Urinary bladder (tissue), 4 donors: ENCODE results near the gene WDFY4. TPM values are rescaled to one million over a fixed set of nuclear protein-coding genes. Genes with fewer than 3 reads are reported as not detected.

Source experiments
- DNase-seq: peaks from one replicate; pipeline ENCODE4 v3.0.0-alpha.2; 2015; ENCODE audit errors: extremely low spot score
- H3K27ac ChIP-seq: one replicate; pipeline ENCODE4 v1.5.1; 2013; ENCODE audit warnings: low read depth, mild to moderate bottlenecking, moderate library complexity
- H3K36me3 ChIP-seq: one replicate; pipeline ENCODE4 v1.6.1; 2013; ENCODE audit warnings: mild to moderate bottlenecking, moderate library complexity; ENCODE audit not compliant: insufficient read depth
- H3K4me1 ChIP-seq: one replicate; pipeline ENCODE4 v1.6.1; 2013; ENCODE audit warnings: mild to moderate bottlenecking, moderate library complexity; ENCODE audit not compliant: insufficient read depth
- H3K4me3 ChIP-seq: one replicate; pipeline ENCODE4 v1.5.1; 2013; ENCODE audit warnings: low read depth, low read length
- WGBS: extraction: QIAGEN DNeasy Blood & Tissue Kit; methylation state at CpG from one replicate; pipeline ENCODE4 v1.1.7; 2013; 5-methylcytosine and 5-hydroxymethylcytosine counted together
- polyA plus RNA-seq: library from polyadenylated mRNA; stranded (reverse); fragments of 200-250 nt; gene quantifications from one replicate; pipeline ENCODE4 v1.2.3, GENCODE V29; 2013
- total RNA-seq: library from RNA; depleted of rRNA; stranded (reverse); fragments of >200 nt; gene quantifications from one replicate; pipeline ENCODE4 v1.2.3, GENCODE V29; 2014
- donor health status: healthy with polysubstance abuse.
- donor health status: healthy.

The WDFY4 gene
- total and polyA plus RNA-seq, 2 donors: 2.0 to 4.9 TPM

DNA sequence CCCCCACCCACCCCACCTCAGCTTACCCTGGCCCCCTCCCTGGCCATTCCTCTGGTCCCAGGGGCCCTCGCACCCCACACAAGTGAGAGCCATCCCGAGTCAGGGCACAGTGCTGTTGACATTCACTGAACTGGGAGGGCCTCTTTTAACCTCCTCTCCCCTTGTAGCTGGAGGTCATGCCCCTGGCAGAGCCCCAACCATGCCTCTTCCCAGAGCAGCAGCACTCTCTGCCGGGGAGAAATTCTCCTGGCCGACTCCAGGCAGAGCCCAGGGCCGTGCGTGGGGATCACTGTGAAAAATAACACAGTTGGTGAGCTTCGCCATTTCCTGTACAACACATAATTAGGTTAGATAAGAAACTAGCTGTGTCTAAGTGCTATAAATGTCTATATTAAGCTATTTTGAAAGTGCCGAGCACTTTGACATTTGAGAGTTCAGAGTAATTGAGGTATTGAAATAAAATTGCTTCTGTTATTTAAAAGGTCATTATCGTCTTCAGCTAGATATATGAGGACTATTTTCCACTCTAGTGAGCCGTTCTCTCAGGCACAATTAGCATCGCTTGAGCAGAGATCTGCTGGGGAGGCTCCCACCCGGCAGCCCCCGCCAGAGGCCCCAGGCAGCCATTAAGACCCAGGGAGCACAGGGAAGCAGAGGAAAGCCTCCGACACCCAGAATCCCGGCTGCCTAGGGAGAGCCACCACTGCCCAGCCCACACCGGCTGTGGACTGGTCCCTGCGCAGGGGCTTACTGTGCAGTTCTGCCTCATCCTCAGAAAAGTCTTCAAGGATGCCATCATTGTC is 317.4 kb downstream of the WDFY4 start:
- DNase-seq: no peak

DNA sequence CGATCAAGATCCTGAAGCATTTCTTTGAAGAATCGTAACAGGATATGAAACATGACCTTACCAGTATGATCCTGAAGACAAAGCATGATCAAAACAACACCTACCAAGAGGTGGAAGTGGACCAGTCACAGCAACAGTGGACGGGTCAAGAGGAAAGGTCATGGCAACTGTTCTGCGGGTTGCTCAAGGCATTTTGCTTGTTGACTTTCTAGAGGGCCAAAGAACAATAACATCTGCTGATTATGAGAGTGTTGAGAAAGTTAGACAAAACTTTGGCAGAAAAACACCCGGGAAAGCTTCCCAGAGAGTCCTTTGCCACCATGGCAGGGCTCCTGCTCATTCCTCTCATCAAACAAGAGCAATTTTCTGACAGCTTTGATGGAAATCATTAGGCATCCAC is 320.6 kb downstream of the WDFY4 start:
- WGBS: 84% methylated on average over 5 of the region's 5 CpGs
- no peaks in the 10 kb centered on the region for H3K36me3 ChIP-seq
- no peak for DNase-seq
- H3K27ac ChIP-seq: no peak overlapping the region
- H3K4me1 ChIP-seq: no peaks in the 10 kb centered on the region
- no peak overlapping the region for H3K4me3 ChIP-seq

More for the DNA sequence above, 317.4 kb downstream of the WDFY4 start:
- no peaks in the 10 kb centered on the region for H3K4me1 ChIP-seq
- no peak overlapping the region for H3K4me3 ChIP-seq
- H3K36me3 ChIP-seq: no peaks in the 10 kb centered on the region
- WGBS: 66% methylated on average over 17 of the region's 17 CpGs
- no peak overlapping the region for H3K27ac ChIP-seq

DNA sequence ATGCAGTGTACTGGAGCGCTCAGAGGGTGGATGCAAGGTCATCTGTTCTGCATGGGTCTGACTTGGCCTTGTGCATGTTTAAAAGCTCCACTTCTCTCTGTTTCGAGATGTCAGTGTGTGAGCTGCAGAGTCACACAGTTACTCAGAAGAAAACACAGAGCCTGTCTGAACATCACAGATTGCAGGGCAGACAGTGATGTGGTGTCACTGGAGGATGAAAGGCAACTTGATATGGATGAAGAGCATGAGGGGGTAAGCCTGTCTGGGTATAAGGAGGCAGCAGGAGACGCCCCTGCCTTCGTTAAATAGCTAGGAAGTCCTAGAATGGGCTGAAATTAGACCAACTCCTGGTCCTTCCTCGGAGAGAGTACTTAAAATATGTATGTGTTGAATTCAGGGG is 322.5 kb downstream of the WDFY4 start:
- Histone ChIP-seq H3K4me1 (no peaks in the 10 kb centered on the region), H3K4me3 (no peak overlapping the region), H3K36me3 (no peaks in the 10 kb centered on the region), H3K27ac (no peak overlapping the region)
- DNase-seq: no peak
- 71% methylated on average over 5 of the region's 5 CpGs for WGBS

DNA sequence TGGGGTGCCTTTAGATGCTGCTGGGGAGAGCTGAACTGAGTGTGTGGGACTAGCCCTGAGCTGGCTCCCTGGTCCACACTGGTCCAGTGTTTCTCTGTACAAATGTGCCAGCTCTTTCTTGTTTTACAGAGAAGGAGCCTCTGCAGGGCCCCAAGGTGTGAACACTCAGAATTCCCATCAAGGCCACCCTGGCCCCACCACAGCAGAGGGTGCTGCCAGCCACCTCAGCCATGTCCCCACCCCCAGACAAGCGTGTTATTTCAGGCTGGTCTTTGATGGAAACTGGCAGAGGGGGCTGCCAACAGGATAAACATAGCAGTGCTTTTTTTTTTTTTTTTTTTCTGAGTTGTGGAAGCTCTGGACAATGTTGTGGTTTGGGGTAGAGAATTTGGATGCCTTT is 323.4 kb downstream of the WDFY4 start:
- no peak overlapping the region for H3K4me3 ChIP-seq
- DNase-seq: no peak
- no peak overlapping the region for H3K27ac ChIP-seq
- no peaks in the 10 kb centered on the region for H3K36me3 ChIP-seq
- WGBS: 44% methylated on average over 1 of the region's 1 CpG
- H3K4me1 ChIP-seq: peaks cover 2% of the 10 kb centered on the region

DNA sequence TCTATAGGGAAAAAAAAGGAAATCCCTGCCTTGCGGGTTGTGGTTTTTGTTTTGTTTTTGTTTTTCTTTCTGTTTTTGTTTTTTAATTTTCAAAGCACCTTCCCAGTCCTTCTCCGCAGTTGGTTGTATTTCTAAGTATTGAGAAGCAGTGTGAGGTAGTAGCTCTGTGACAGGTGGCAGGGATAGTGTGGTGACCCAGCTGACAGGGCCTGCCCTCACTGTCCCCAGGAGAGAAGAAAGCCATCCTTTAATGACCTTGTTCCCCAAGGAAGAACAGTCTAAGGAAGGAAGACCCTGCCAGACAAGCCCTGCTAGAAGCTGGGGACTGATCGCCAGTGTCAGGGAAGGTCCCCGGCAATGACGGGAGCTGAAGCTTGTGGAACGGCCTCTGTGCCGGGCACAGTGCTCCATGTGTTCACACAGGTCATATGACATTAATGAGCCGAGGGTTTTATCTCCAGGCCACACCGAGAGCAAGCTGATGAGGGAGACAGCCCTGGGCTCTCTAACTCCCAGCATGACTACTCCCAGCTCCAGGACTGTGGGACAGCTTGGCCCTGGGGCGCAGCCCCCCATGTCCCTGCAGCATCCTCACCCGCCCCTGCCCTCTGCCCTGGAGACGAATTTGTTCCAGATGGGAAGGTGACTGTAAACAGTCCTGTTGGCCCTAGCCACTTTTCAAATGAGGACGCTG is 324.0 kb downstream of the WDFY4 start:
- no peak for DNase-seq
- H3K4me1 ChIP-seq: peaks cover 2% of the 10 kb centered on the region
- no peak overlapping the region for H3K4me3 ChIP-seq
- H3K36me3 ChIP-seq: no peaks in the 10 kb centered on the region
- WGBS: 68% methylated on average over 13 of the region's 13 CpGs
- H3K27ac ChIP-seq: no peak overlapping the region

DNA sequence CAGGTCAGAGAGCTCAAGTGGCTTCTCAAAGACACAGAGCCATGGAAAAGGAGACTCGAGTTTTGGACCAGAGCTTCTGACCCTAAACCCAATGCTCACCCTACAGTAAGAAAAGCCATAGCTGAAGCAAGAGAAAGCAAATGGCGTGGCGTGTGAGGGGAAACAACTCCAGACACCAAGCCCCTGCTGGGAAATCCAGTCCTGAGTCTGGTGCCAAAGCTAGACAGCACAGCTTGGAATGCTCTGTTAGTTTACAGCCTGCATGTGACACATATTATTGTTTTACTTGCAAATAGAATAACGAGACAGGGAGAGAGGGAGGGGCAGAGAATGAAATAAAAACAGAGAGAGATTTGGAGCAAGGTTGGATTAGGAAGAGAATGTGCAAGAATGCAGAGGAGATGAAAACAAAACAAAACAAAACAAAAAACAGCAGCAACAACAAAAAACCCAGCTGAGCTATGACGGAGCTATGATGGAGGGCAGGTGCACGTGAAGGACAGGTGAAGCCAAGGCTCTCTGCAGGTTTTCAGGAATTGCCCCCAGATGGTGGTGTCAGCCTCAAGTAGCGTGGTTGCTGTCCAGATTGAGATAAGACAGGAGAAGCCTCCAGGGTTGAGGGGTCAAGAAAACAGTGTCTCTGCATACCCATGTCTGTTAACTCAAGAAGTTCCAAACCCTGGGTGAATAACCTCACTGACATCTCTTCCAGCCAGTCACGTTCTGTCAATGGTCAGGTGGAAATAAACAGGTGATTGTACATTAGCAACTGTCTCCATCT is 324.7 kb downstream of the WDFY4 start:
- Histone ChIP-seq H3K27ac (no peak overlapping the region), H3K36me3 (no peaks in the 10 kb centered on the region), H3K4me1 (peaks cover 2% of the 10 kb centered on the region), H3K4me3 (no peak overlapping the region)
- DNase-seq: no peak
- 40% methylated on average over 8 of the region's 8 CpGs for WGBS

DNA sequence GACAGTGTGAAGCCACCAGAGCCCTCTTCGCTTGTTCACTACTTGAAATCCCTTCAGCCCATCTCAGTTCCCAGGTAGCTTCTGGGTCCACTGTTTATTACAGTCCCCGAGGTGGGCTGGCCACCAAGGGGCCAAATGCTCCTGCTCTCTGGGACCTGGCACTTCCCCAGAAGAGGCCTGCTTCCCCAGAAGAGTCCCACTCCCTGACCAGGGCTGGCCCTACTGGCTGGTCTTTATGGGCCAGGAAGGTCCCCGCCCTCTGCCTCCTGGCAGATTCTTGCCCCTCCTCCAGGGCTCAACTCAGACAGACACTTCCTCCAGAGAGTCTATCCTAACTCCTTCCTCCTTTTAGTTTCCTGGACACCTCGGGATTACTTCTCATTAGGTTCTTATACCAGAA is 325.6 kb downstream of the WDFY4 start:
- no peak overlapping the region for H3K27ac ChIP-seq
- H3K4me3 ChIP-seq: no peak overlapping the region
- H3K36me3 ChIP-seq: no peaks in the 10 kb centered on the region
- H3K4me1 ChIP-seq: peaks cover 2% of the 10 kb centered on the region
- no peak for DNase-seq
- 65% methylated on average over 4 of the region's 4 CpGs for WGBS

DNA sequence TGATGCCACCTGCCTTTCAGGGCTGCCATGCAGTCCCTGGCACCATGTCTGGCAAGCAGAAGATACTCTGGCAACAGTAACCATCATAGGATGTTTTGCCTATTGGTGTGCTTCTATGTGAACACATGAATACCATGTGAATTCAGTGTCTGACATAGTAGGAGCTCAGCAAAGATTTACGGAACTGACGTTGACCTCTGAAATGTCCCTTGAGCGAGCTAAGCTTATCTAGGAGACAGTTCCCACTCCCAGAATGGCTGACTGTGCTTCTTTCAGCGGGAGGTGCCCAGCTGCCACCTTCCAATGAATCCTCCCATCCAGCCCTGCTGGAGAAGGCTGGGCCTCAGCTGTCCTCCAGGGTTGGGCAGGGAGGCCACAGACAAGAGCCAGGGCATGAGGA is 326.2 kb downstream of the WDFY4 start:
- Histone ChIP-seq H3K27ac (no peak overlapping the region), H3K36me3 (no peaks in the 10 kb centered on the region), H3K4me3 (no peak overlapping the region), H3K4me1 (peaks cover 2% of the 10 kb centered on the region)
- 43% methylated on average over 4 of the region's 4 CpGs for WGBS
- DNase-seq: no peak

DNA sequence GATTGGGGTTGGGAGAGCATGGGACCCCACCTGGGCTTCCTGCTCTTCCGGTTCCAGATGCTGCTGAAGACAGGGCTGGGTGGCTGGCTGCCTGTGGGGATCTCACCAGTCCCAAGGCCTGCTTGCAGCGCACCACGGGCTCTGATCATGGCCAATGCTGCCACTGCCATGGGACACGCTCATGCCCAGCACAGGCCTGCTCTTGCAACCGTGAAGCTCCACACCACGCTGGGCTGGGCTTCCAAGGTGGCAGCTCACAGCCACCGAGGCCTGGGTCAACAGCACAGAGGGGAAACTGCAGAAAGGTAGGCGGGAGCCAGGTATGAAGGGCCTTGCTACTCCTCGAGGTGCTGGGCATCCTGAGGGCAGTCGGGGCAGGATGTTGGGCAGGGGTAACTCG is 327.1 kb downstream of the WDFY4 start:
- H3K4me3 ChIP-seq: no peak overlapping the region
- WGBS: 95% methylated on average over 11 of the region's 11 CpGs
- H3K27ac ChIP-seq: no peak overlapping the region
- no peak for DNase-seq
- peaks cover 2% of the 10 kb centered on the region for H3K4me1 ChIP-seq
- no peaks in the 10 kb centered on the region for H3K36me3 ChIP-seq

DNA sequence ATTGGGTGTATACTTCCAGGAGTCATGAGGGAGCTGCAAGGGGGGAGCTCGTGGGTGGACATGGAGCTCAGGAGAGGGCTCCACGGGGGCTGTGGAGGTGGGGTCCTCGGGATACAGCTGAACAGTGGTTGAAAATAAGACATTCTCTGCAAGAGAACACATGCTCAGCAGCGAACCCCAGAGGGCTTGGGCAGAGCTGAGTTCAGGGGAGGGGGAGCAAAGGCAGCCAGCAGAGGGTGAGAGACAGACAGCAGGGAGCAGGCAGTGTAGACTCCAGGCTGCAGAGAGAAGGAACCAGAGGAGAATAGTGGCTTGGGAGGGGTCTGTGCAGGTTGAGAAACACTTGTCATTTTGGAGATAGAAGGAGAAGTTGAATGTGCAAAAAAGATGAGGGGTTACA is 327.9 kb downstream of the WDFY4 start:
- 62% methylated on average over 4 of the region's 4 CpGs for WGBS
- peaks cover 2% of the 10 kb centered on the region for H3K4me1 ChIP-seq

DNA sequence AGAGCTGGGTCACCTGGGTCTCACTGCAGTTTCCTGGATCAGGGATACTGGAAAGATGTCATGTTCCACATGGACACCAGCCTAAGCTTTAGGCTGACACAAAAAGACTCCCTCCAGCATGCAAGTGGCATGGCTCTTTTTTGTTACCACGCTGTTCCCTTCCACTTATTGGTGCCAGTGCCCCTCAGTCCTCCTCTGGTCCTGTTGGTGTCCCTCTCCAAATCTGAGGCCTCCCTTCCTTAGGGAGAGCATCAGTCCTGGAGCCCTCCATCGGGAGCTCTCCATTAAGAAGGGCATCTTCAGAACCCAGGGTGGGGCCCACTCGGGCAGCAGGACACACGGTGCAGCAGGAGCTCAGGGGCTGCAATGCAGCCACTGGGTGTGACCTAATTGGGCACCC is 331.0 kb downstream of the WDFY4 start:
- Histone ChIP-seq H3K36me3 (no peaks in the 10 kb centered on the region), H3K4me1 (peaks cover 2% of the 10 kb centered on the region), H3K4me3 (no peak overlapping the region), H3K27ac (no peak overlapping the region)
- 92% methylated on average over 4 of the region's 4 CpGs for WGBS
- no peak for DNase-seq

More for the DNA sequence above, 327.9 kb downstream of the WDFY4 start:
- no peaks in the 10 kb centered on the region for H3K36me3 ChIP-seq
- H3K4me3 ChIP-seq: no peak overlapping the region
- no peak overlapping the region for H3K27ac ChIP-seq
- no peak for DNase-seq

DNA sequence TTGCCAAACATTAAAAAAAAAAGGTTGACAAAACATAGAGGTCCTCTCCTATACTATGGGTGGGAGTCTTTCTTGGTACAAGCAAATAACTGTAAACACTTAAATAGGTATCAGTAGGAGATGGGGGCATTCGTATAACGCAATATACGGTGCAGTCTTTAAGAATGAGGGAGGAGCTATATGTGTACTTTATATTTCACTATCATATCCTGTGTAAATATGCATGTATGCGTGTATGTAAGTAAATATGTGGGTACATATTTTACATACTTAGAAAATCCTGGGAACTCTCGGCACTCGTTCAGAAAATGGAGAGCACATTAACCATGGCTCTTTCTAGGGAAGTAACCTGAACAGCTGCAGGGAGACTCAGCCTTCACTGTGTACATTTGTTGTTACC is 337.0 kb downstream of the WDFY4 start:
- no peak overlapping the region for H3K4me3 ChIP-seq
- no peaks in the 10 kb centered on the region for H3K4me1 ChIP-seq
- H3K36me3 ChIP-seq: no peaks in the 10 kb centered on the region
- 81% methylated on average over 6 of the region's 6 CpGs for WGBS
- no peak overlapping the region for H3K27ac ChIP-seq
- no peak for DNase-seq

DNA sequence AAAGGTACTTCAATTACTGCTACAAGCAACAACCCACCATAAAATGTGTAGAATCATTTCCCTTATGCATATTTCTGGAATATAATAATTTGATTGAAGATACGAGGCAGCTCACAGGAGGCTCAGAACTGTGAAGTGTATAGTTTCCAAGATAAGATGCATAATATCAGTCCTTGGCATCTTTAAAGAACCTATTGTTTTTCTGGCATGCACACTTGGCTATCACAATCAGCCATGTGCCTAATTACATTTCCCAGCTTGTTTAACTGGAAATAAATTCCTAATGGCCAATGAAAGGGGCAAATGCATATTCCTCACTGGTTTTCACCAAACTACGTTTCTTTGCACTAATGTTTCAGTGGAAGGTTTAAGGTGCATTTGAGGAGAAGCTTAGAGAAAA is 338.4 kb downstream of the WDFY4 start:
- 54% methylated on average over 2 of the region's 2 CpGs for WGBS
- Histone ChIP-seq H3K4me1 (no peaks in the 10 kb centered on the region), H3K36me3 (no peaks in the 10 kb centered on the region), H3K4me3 (no peak overlapping the region), H3K27ac (no peak overlapping the region)
- DNase-seq: no peak

DNA sequence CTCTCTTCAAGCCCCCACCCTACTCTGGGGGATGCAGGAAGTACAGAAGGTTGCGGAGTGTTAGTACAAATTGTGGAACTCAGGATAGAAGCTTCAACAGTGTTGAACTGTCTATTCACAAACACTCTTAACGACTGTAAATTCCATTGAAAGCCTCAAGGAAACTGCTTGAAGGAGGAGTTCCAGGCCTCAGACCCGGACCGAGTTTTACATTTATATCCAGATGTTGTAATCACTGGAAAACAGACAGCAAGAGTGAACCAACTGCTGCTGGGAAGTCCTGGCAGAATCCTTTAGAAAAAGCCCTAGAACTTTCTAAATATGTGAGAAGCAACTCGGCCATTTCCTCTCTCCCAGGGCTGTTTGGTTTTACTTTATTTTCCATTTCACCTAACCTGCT is 339.1 kb downstream of the WDFY4 start:
- Histone ChIP-seq H3K4me1 (no peaks in the 10 kb centered on the region), H3K4me3 (no peak overlapping the region), H3K36me3 (no peaks in the 10 kb centered on the region), H3K27ac (peak overlapping the region; percentile 74)
- peak; percentile 23 for DNase-seq
- WGBS: 15% methylated on average over 5 of the region's 5 CpGs
